ENCODE data around the gene SLMAP. TPM values are rescaled to one million over a fixed set of nuclear protein-coding genes. Genes with fewer than 3 reads are reported as not detected.

The SLMAP gene
- total RNA-seq, 6 donors from 2014 or later: 53.4 to 104 (median 68.4) TPM

DNA sequence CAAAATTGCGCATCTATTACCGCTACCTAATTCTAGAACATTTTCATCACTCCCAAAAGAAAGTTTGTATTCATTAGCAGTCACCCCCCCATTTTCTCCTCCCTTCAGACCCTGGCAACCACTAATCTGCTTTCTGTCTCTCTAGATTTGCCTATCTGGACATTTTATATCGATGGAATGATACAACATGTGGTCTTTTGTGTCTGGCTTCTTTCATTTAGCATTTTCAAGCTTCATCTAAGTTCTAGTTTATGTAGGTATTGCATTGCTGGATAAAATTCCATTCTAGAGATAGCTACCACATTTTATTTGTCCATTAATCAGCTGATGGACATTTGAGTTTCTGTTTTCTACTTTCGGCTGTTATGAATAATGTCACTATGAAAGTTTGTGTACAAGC, 38.4 kb downstream of the SLMAP start:
- DNase-seq (no peak), ATAC-seq (ENCODE audit: low FRiP score in 2 of 2) (no peak)
- H3K27me3 ChIP-seq: no peaks in the 10 kb centered on the region
- no peak overlapping the region for H3K4me3 ChIP-seq
- peaks cover 0 to 19% (median 10%) of the 10 kb centered on the region in 4 donors for H3K4me1 ChIP-seq
- no peaks in the 10 kb centered on the region for H3K9me3 ChIP-seq
- H3K27ac ChIP-seq: no peak overlapping the region
- no peak for TF ChIP-seq EP300 (IDR thresholded peaks at IDR 0.05)
- no peak for TF ChIP-seq POLR2A (IDR thresholded peaks at IDR 0.05)
- TF ChIP-seq, protein P1, sequence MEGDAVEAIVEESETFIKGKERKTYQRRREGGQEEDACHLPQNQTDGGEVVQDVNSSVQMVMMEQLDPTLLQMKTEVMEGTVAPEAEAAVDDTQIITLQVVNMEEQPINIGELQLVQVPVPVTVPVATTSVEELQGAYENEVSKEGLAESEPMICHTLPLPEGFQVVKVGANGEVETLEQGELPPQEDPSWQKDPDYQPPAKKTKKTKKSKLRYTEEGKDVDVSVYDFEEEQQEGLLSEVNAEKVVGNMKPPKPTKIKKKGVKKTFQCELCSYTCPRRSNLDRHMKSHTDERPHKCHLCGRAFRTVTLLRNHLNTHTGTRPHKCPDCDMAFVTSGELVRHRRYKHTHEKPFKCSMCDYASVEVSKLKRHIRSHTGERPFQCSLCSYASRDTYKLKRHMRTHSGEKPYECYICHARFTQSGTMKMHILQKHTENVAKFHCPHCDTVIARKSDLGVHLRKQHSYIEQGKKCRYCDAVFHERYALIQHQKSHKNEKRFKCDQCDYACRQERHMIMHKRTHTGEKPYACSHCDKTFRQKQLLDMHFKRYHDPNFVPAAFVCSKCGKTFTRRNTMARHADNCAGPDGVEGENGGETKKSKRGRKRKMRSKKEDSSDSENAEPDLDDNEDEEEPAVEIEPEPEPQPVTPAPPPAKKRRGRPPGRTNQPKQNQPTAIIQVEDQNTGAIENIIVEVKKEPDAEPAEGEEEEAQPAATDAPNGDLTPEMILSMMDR (IDR thresholded peaks at IDR 0.05): no peak
- TF ChIP-seq POLR2AphosphoS5 (IDR thresholded peaks at IDR 0.05): no peak
- 94 to 96% methylated on average over 4 of the region's 4 CpGs for WGBS, 2 donors
- H3K36me3 ChIP-seq: no peaks in the 10 kb centered on the region

DNA sequence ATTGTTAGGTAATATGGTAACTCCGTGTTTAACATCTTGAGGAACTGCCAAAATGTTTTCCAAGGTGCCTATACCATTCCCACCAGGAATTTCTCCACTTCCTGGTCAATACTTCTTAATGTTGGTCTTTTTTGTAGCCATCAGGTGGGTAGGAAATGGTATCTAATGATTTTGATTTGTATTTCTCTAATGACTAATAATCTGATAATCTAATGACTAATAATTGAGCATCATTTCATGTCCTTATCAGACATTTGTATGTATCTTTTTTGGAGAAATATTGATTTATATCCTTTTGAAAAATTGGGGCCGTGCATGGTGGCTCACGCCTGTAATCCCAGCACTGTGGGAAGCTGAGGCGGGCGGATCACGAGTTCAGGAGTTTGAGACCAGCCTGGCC, 38.8 kb downstream of the SLMAP start:
- no peak for ATAC-seq (ENCODE audit: low FRiP score in 2 of 2)
- H3K27me3 ChIP-seq: no peaks in the 10 kb centered on the region
- no peaks in the 10 kb centered on the region for H3K36me3 ChIP-seq
- H3K4me3 ChIP-seq: no peak overlapping the region
- H3K27ac ChIP-seq: no peak overlapping the region
- WGBS, 2 donors: 93% methylated on average over 6 of the region's 6 CpGs
- no peak for DNase-seq
- H3K9me3 ChIP-seq: no peaks in the 10 kb centered on the region
- H3K4me1 ChIP-seq: peaks cover 0 to 19% (median 10%) of the 10 kb centered on the region in 4 donors
- TF ChIP-seq POLR2AphosphoS5 (IDR thresholded peaks at IDR 0.05) (no peak), POLR2A (IDR thresholded peaks at IDR 0.05) (no peak), EP300 (IDR thresholded peaks at IDR 0.05) (no peak)
- TF ChIP-seq, protein P1 (IDR thresholded peaks at IDR 0.05): no peak

DNA sequence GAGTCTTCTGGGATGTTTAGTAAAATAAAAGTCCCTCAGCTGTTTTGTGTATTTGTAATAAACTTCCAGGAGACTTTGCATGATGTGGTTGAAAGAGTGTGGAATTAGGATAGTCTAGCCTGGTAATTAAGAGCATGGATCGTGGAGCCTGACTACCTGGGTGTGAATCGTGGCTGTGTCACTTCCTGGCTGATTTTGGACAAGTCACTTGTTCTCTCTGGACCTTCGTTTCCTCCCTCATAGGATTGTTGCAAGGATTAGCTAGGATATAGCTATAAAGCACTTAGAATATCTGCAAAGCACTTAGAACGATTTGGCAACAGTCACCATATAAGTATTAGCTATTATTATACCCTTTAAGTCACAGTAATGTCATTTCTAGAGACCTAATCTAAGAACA, 40.2 kb downstream of the SLMAP start:
- no peak for ATAC-seq (ENCODE audit: low FRiP score in 2 of 2)
- no peak overlapping the region for H3K27ac ChIP-seq
- no peaks in the 10 kb centered on the region for H3K9me3 ChIP-seq
- no peaks in the 10 kb centered on the region for H3K27me3 ChIP-seq
- 39 to 61% methylated on average over 4 of the region's 4 CpGs for WGBS, 2 donors
- peaks cover 0 to 9% (median 9%) of the 10 kb centered on the region in 4 donors for H3K4me1 ChIP-seq
- H3K36me3 ChIP-seq: no peaks in the 10 kb centered on the region
- H3K4me3 ChIP-seq: no peak overlapping the region
- DNase-seq: no peak
- TF ChIP-seq, protein P1 (IDR thresholded peaks at IDR 0.05): no peak

DNA sequence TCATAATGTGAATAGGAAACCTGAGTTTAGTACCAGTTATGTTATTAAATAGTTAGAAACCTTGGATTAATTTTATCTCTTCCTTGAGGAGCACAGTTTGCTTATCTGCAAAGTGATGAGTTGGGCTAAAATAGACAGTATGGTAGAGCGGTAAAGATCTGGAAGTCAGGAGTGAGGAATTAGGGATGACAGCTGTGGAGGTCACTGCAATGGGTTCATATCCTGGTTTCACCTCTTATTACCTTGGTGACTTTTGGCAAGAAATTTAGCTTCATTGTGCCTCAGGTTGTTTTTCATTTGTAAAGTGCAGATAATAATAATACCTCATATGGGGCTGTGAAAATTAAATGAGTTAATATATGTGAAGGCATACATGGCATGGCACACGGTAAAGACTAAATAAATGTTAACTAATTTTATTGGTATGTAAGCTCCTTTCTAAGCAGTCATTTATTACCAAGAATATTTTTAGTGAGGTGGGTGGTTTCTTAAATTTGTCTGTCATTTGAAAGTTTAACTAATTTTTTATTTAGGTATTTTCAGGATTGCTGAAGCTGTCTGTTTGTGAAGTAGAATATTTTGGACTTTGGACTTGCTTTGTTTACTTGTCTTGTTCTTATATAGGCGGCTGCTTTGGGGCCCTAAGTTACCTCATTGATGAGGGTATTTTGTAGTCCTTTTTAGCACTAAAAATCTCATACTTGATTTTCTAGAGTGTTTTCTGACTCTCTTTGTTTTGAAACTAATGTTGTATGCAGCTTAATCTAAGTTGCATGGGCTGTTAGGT, 41.8 kb downstream of the SLMAP start:
- no peaks in the 10 kb centered on the region for H3K27me3 ChIP-seq
- no peaks in the 10 kb centered on the region for H3K9me3 ChIP-seq
- H3K4me1 ChIP-seq: peaks cover 6 to 22% (median 18%) of the 10 kb centered on the region in 4 donors
- 86 to 94% methylated on average over 3 of the region's 3 CpGs for WGBS, 2 donors
- H3K4me3 ChIP-seq: no peak overlapping the region
- no peak overlapping the region for H3K27ac ChIP-seq
- TF ChIP-seq EP300 (IDR thresholded peaks at IDR 0.05) (no peak), POLR2AphosphoS5 (IDR thresholded peaks at IDR 0.05) (no peak), POLR2A (IDR thresholded peaks at IDR 0.05) (no peak)
- TF ChIP-seq, protein P1 (IDR thresholded peaks at IDR 0.05): no peak
- ATAC-seq (ENCODE audit: low FRiP score in 2 of 2) (no peak), DNase-seq (no peak)
- no peaks in the 10 kb centered on the region for H3K36me3 ChIP-seq

GRCh38 chr3:57803647-57804081, 47.6 kb downstream of the SLMAP start:
- Histone ChIP-seq H3K27me3 (no peaks in the 10 kb centered on the region), H3K4me1 (peaks cover 11 to 32% (median 29%) of the 10 kb centered on the region in 4 donors), H3K27ac (peak overlapping the region in 3 of 4 donors; percentile 13 to 42 (median 24)), H3K4me3 (no peak overlapping the region), H3K9me3 (no peaks in the 10 kb centered on the region), H3K36me3 (no peaks in the 10 kb centered on the region)
- ATAC-seq (ENCODE audit: low FRiP score in 2 of 2): peak; percentile 75 to 86
- WGBS, 2 donors: 12 to 17% methylated on average over 3 of the region's 3 CpGs
- TF ChIP-seq EP300 (IDR thresholded peaks at IDR 0.05) (peak in 1 of 4 donors; percentile 53), POLR2AphosphoS5 (IDR thresholded peaks at IDR 0.05) (no peak)
- DNase-seq: peak in 1 of 2 donors; percentile 36

Measured in upper lobe of left lung (tissue), 6 donors.